Measurements from ENCODE around the gene CLCN6.
A peak's percentile ranks its signal among the peaks of the same experiment; 100 is the strongest.

The CLCN6 gene, protein sequence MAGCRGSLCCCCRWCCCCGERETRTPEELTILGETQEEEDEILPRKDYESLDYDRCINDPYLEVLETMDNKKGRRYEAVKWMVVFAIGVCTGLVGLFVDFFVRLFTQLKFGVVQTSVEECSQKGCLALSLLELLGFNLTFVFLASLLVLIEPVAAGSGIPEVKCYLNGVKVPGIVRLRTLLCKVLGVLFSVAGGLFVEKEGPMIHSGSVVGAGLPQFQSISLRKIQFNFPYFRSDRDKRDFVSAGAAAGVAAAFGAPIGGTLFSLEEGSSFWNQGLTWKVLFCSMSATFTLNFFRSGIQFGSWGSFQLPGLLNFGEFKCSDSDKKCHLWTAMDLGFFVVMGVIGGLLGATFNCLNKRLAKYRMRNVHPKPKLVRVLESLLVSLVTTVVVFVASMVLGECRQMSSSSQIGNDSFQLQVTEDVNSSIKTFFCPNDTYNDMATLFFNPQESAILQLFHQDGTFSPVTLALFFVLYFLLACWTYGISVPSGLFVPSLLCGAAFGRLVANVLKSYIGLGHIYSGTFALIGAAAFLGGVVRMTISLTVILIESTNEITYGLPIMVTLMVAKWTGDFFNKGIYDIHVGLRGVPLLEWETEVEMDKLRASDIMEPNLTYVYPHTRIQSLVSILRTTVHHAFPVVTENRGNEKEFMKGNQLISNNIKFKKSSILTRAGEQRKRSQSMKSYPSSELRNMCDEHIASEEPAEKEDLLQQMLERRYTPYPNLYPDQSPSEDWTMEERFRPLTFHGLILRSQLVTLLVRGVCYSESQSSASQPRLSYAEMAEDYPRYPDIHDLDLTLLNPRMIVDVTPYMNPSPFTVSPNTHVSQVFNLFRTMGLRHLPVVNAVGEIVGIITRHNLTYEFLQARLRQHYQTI

GRCh38 chr1:11805422-11806306 lies at the start of gene CLCN6, which contains the start of gene MTHFR:
Gene CLCN6 (plus strand): TSS chr1:11806191. CDS start chr1:11806263, 72 bp downstream.
Gene MTHFR (minus strand): TSS chr1:11805964. CDS start chr1:11803116, 2,848 bp downstream.
- H3K27ac ChIP-seq, result peak within 1 kb of the TSS; percentile 80
- TF ChIP-seq, protein P1, sequence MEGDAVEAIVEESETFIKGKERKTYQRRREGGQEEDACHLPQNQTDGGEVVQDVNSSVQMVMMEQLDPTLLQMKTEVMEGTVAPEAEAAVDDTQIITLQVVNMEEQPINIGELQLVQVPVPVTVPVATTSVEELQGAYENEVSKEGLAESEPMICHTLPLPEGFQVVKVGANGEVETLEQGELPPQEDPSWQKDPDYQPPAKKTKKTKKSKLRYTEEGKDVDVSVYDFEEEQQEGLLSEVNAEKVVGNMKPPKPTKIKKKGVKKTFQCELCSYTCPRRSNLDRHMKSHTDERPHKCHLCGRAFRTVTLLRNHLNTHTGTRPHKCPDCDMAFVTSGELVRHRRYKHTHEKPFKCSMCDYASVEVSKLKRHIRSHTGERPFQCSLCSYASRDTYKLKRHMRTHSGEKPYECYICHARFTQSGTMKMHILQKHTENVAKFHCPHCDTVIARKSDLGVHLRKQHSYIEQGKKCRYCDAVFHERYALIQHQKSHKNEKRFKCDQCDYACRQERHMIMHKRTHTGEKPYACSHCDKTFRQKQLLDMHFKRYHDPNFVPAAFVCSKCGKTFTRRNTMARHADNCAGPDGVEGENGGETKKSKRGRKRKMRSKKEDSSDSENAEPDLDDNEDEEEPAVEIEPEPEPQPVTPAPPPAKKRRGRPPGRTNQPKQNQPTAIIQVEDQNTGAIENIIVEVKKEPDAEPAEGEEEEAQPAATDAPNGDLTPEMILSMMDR (conservative IDR thresholded peaks at IDR 0.05), result no peak
- TF ChIP-seq ZFX (IDR thresholded peaks at IDR 0.05), result no peak

DNA sequence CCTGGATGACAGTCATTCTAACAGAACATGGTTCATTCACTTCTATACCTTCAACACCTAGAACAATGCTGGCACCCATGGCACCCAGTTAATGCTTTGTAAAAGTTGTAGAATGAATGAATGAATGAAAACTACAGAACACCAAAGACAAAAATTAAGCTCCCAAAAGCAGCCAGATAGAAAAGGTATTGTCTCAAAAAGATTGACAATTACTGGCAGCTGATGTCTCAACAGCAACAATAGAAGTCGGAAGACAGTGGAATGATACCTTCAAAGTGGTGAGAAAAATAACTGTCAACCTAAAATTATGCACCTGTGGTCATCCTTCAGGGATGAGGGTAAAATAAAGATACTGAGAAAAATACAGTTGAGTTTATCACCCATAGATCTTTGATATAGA lies 48.9 kb upstream of the CLCN6 start:
- H3K27ac ChIP-seq, result no peak overlapping the region
- TF ChIP-seq ZFX (IDR thresholded peaks at IDR 0.05), result no peak
- TF ChIP-seq, protein P1 (conservative IDR thresholded peaks at IDR 0.05), result no peak

DNA sequence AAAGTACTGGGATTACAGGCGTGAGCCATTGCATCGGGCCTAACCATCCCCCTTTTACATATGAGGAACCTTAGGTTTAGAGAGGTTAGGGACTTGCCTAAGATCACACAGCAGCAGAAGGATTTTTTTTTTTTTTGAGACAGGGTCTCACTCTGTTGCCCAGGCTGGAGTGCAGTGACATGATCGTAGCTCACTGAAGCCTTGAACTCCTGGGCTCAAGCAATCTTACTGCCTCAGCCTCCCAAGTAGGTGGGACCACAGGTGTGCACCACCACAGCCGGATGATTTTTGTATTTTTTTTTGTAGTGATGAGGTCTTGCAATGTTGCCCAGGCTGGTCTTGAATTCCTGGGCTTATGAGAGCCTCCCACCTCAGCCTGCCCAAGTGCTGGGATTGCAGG lies 46.2 kb upstream of the CLCN6 start:
- TF ChIP-seq, protein P1 (conservative IDR thresholded peaks at IDR 0.05), result no peak
- TF ChIP-seq ZFX (IDR thresholded peaks at IDR 0.05), result no peak
- no peak overlapping the region for H3K27ac ChIP-seq

DNA sequence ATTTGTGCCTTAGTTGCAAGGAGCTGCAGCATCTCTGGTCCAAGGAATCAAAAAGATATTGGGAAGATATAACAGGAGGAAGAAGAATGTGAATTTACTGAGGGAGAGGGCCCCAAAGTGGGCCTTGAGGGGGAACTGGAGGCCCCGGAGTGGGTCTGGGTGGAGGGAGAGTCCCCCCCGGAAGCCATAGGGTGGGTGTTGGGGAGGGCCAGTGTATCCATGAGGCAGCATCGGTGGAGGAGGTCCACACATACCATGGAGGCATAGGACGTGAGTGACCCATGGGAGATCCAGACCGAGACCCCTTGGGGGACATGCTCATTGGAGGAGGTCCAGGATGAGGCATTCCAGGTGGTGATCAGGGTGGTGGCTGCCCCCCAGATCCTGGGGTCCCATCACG lies 44.7 kb upstream of the CLCN6 start:
- TF ChIP-seq, protein P1 (conservative IDR thresholded peaks at IDR 0.05), result no peak
- TF ChIP-seq ZFX (IDR thresholded peaks at IDR 0.05), result no peak
- H3K27ac ChIP-seq, result peak overlapping the region; percentile 9; the same call in 1 of the 2 replicates

- no peak for TF ChIP-seq ZFX (IDR thresholded peaks at IDR 0.05)
- TF ChIP-seq, protein P1 (conservative IDR thresholded peaks at IDR 0.05), result no peak
- peak within 1 kb of the TSS; percentile 9; the same call in 1 of the 2 replicates for H3K27ac ChIP-seq
Measured at GRCh38 chr1:11761988-11762406, 44.0 kb upstream of the CLCN6 start, which contains the start of gene C1orf167. Gene C1orf167 (plus strand): TSS chr1:11762193. CDS start chr1:11764401, 2,208 bp downstream.

GRCh38 chr1:11764115-11764514 lies 41.9 kb upstream of the CLCN6 start:
- TF ChIP-seq, protein P1 (conservative IDR thresholded peaks at IDR 0.05), result no peak
- no peak for TF ChIP-seq ZFX (IDR thresholded peaks at IDR 0.05)
- no peak overlapping the region for H3K27ac ChIP-seq

Measured in C4-2B (cell line).